Hepatocyte (in vitro differentiated cells): ENCODE data around the gene SORCS2. TPM values are rescaled to one million over a fixed set of nuclear protein-coding genes. Genes with fewer than 3 reads are reported as not detected.

Experiments used
- DNase-seq: peaks from one replicate; pipeline ENCODE4 v3.0.0-alpha.2; 2016; ENCODE audit warnings: low spot score
- H2AFZ ChIP-seq: fragments of 200-600 bp; sonication (generic); 2 replicates; pipeline ENCODE4 v1.6.0; 2016; ENCODE audit warnings: antibody characterized with exemption, mild to moderate bottlenecking
- H3K27ac ChIP-seq: fragments of 200-600 bp; sonication (generic); 2 replicates; pipeline ENCODE4 v1.5.1; 2016; ENCODE audit warnings: mild to moderate bottlenecking
- H3K27me3 ChIP-seq: fragments of 200-600 bp; sonication (generic); 2 replicates; pipeline ENCODE4 v1.6.1; 2016
- H3K36me3 ChIP-seq: fragments of 200-600 bp; sonication (generic); replicated peaks from 2 replicates; pipeline ENCODE4 v1.5.1; 2016; ENCODE audit warnings: low read depth; ENCODE audit not compliant: insufficient read depth
- H3K4me1 ChIP-seq: fragments of 200-600 bp; sonication (generic); 2 replicates; pipeline ENCODE4 v1.5.1; 2016; ENCODE audit warnings: mild to moderate bottlenecking, moderate library complexity; ENCODE audit not compliant: insufficient read depth
- H3K4me2 ChIP-seq: fragments of 200-600 bp; sonication (generic); 2 replicates; pipeline ENCODE4 v1.6.0; 2016
- H3K4me3 ChIP-seq: fragments of 200-600 bp; sonication (generic); 2 replicates; pipeline ENCODE4 v1.5.1; 2016; ENCODE audit warnings: mild to moderate bottlenecking
- H3K79me2 ChIP-seq: fragments of 200-600 bp; sonication (generic); 2 replicates; pipeline ENCODE4 v1.6.0; 2017; ENCODE audit warnings: mild to moderate bottlenecking
- H3K9me2 ChIP-seq: fragments of 200-600 bp; sonication (generic); replicated peaks from 2 replicates; pipeline ENCODE4 v1.6.0; 2017; ENCODE audit warnings: mild to moderate bottlenecking; ENCODE audit not compliant: insufficient read depth
- H3K9me3 ChIP-seq: fragments of 200-600 bp; sonication (generic); 2 replicates; pipeline ENCODE4 v1.5.1; 2016; ENCODE audit warnings: low read depth, mild to moderate bottlenecking
- H4K20me1 ChIP-seq: fragments of 200-600 bp; sonication (generic); 2 replicates; pipeline ENCODE4 v1.6.0; 2016; ENCODE audit warnings: mild to moderate bottlenecking; ENCODE audit not compliant: insufficient read depth, poor library complexity, severe bottlenecking
- EZH2 ChIP-seq: fragments of 200-600 bp; sonication (generic); IDR thresholded peaks from 2 replicates; pipeline ENCODE4 v1.6.1; 2016; ENCODE audit warnings: antibody characterized with exemption, mild to moderate bottlenecking, borderline replicate concordance
- EZH2phosphoT487 ChIP-seq: fragments of 200-600 bp; sonication (generic); IDR thresholded peaks from one replicate; pipeline ENCODE4 v1.6.1; 2018; ENCODE audit warnings: antibody characterized with exemption, mild to moderate bottlenecking, low read depth, moderate library complexity; ENCODE audit not compliant: unreplicated experiment, severe bottlenecking
- WGBS: methylation state at CpG from one replicate; pipeline ENCODE4 v1.1.6; 2016; ENCODE audit warnings: low lambda C conversion rate; ENCODE audit errors: missing lambda C conversion rate; 5-methylcytosine and 5-hydroxymethylcytosine counted together
- polyA plus RNA-seq: library from polyadenylated mRNA; unstranded; fragments of >200 nt; fragmentation: Nextera tagmentation; extraction: Ambion mirVana; gene quantifications from 2 replicates; pipeline ENCODE4 v1.2.1, GENCODE V29; 2016
- total RNA-seq: library from RNA; depleted of rRNA; stranded (reverse); fragments of >200 nt; gene quantifications from 2 replicates; pipeline ENCODE4 v1.2.3, GENCODE V29; 2014
- TF ChIP-seq, protein P1 (sequence below): fragments of 200-600 bp; sonication (generic); IDR thresholded peaks from 2 replicates; pipeline ENCODE4 v1.5.1; 2016; ENCODE audit warnings: antibody characterized with exemption, mild to moderate bottlenecking; ENCODE audit not compliant: poor library complexity

SORCS2 gene
- total and polyA plus RNA-seq, 2 experiments from 2014 or later, result 1.6 to 4.8 TPM

DNA sequence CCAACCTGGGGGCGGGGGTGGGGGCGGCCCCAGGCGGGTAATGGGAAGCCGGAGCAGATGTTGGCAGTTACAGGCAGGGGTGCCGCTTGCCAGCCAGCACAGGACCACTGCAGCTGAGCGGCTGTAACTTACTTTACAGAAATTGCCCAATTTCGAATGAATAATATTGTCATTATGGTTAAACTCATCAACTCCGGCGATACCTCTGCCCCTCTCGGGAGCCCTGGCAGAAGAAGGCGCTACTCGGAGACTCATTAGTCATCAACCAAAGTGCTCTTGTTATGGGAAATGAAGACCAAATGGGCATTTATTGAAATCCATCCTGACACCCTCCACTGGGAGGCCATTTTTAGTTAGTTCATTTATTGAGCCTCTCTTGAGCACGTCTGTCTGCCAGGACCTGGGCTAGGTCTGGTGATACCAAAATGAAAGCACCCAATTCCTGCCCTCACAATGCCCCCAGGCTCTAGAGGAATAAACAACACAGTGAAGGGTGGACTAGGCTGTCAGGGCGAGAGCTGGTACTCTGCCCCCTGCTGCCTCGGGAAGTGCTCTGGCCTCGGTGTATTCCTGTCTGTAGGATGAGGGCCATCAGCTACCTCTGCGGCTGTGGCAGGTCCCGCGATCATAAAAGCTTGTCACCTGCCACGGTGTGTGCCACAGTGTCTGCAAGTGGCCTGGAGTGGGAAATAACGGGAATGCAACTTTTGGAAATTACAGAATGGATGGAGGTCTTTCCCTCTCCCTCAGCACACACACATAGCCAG lies 401.5 kb downstream of the SORCS2 start:
- no peak overlapping the region for H3K4me3 ChIP-seq
- TF ChIP-seq EZH2, result no peak
- TF ChIP-seq EZH2phosphoT487, result no peak
- TF ChIP-seq, protein P1, sequence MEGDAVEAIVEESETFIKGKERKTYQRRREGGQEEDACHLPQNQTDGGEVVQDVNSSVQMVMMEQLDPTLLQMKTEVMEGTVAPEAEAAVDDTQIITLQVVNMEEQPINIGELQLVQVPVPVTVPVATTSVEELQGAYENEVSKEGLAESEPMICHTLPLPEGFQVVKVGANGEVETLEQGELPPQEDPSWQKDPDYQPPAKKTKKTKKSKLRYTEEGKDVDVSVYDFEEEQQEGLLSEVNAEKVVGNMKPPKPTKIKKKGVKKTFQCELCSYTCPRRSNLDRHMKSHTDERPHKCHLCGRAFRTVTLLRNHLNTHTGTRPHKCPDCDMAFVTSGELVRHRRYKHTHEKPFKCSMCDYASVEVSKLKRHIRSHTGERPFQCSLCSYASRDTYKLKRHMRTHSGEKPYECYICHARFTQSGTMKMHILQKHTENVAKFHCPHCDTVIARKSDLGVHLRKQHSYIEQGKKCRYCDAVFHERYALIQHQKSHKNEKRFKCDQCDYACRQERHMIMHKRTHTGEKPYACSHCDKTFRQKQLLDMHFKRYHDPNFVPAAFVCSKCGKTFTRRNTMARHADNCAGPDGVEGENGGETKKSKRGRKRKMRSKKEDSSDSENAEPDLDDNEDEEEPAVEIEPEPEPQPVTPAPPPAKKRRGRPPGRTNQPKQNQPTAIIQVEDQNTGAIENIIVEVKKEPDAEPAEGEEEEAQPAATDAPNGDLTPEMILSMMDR, result no peak
- no peak overlapping the region for H2AFZ ChIP-seq

GRCh38 chr4:7595934-7596461 lies 403.7 kb downstream of the SORCS2 start:
- Histone ChIP-seq H3K4me2 (no peak overlapping the region), H3K9me3 (no peaks in the 10 kb centered on the region), H2AFZ (no peak overlapping the region), H3K4me3 (no peak overlapping the region), H3K36me3 (no peaks in the 10 kb centered on the region), H3K27me3 (peaks cover 13% of the 10 kb centered on the region), H3K9me2 (no peaks in the 10 kb centered on the region), H3K27ac (no peak overlapping the region), H4K20me1 (no peaks in the 10 kb centered on the region), H3K4me1 (no peaks in the 10 kb centered on the region), H3K79me2 (no peaks in the 10 kb centered on the region)
- WGBS, result 85% methylated on average over 11 of the region's 11 CpGs
- TF ChIP-seq EZH2phosphoT487 (no peak), EZH2 (no peak)
- TF ChIP-seq, protein P1, result no peak
- no peak for DNase-seq

More for the DNA sequence above, 401.5 kb downstream of the SORCS2 start:
- no peaks in the 10 kb centered on the region for H3K4me1 ChIP-seq
- WGBS, result 80% methylated on average over 20 of the region's 21 CpGs
- H3K36me3 ChIP-seq, result no peaks in the 10 kb centered on the region
- peaks cover 13% of the 10 kb centered on the region for H3K27me3 ChIP-seq
- no peaks in the 10 kb centered on the region for H4K20me1 ChIP-seq
- H3K27ac ChIP-seq, result no peak overlapping the region
- H3K9me3 ChIP-seq, result no peaks in the 10 kb centered on the region
- no peak for DNase-seq
- no peak overlapping the region for H3K4me2 ChIP-seq
- H3K79me2 ChIP-seq, result no peaks in the 10 kb centered on the region
- H3K9me2 ChIP-seq, result no peaks in the 10 kb centered on the region

DNA sequence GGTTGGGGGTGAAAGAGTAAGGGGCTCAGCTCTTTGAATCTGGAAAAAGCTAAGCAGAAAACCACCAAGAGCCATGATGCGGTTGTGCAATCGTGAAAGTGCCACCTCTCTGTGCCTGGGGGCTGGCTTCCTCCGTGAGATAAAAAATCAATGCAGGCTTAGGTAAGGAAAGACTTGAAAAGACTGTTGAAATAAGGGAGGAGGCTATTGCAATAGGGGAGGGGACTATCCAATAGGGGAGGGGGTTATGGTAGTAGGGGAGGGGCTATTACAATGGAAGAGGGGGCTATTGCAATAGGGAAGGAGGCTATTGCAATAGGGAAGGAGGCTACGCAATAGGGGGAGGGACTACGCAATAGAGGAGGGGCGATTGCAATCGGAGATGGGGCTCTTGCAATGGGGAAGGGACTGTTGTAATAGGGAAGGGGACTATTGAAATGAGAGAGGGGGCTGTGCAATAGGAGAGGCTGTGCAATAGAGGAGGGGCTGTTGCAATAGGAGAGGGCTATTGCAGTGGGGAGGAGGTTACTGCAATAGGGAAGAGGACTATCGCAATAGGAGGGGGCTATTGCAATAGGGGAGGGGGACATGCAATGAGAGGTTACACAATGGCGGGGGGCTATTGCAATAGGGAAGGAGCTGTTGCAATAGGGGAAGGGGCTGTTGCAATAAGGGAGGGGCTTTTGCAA lies 404.7 kb downstream of the SORCS2 start:
- DNase-seq, result no peak
- Histone ChIP-seq H3K36me3 (no peaks in the 10 kb centered on the region), H3K27me3 (peaks cover 13% of the 10 kb centered on the region), H3K9me3 (no peaks in the 10 kb centered on the region), H3K4me3 (no peak overlapping the region), H3K9me2 (no peaks in the 10 kb centered on the region), H3K27ac (no peak overlapping the region), H2AFZ (no peak overlapping the region), H3K4me1 (no peaks in the 10 kb centered on the region), H4K20me1 (no peaks in the 10 kb centered on the region), H3K79me2 (no peaks in the 10 kb centered on the region), H3K4me2 (no peak overlapping the region)
- TF ChIP-seq EZH2phosphoT487 (no peak), EZH2 (no peak)
- TF ChIP-seq, protein P1, result no peak
- WGBS, result 73% methylated on average over 7 of the region's 9 CpGs
